ENCODE results near the gene FNDC3B.

DNA sequence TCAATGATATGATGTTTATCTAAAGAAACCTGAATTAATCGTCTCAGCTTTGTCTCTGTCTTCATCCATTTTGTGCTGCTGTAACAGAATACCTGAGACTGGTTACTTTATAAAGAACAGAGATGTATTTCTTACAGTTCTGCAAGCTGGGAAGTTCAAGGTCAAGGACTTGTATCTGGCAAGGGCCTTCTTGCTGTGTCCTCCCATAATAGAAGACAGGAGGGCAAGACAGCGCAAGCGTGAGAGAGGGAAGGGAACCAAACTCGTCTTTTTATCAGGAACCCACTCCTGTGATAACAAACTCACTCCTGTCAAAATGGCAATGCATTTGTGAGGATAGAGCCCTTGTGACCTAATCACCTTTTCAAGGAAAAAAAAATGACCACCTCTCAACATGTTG, 277.4 kb downstream of the FNDC3B start:
- TF ChIP-seq POLR2AphosphoS5 (IDR thresholded peaks at IDR 0.05; ENCODE audit: low read depth, low read length): no peak
- TF ChIP-seq, protein P1, sequence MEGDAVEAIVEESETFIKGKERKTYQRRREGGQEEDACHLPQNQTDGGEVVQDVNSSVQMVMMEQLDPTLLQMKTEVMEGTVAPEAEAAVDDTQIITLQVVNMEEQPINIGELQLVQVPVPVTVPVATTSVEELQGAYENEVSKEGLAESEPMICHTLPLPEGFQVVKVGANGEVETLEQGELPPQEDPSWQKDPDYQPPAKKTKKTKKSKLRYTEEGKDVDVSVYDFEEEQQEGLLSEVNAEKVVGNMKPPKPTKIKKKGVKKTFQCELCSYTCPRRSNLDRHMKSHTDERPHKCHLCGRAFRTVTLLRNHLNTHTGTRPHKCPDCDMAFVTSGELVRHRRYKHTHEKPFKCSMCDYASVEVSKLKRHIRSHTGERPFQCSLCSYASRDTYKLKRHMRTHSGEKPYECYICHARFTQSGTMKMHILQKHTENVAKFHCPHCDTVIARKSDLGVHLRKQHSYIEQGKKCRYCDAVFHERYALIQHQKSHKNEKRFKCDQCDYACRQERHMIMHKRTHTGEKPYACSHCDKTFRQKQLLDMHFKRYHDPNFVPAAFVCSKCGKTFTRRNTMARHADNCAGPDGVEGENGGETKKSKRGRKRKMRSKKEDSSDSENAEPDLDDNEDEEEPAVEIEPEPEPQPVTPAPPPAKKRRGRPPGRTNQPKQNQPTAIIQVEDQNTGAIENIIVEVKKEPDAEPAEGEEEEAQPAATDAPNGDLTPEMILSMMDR (IDR thresholded peaks at IDR 0.05; ENCODE audit: control extremely low read depth in 1 of 3, insufficient read depth in 1 of 3, low read depth in 1 of 3, low read length in 3 of 3): no peak
- no peak for TF ChIP-seq RFX5 (IDR thresholded peaks at IDR 0.05; ENCODE audit: borderline replicate concordance, low read depth, low read length)
- no peak for TF ChIP-seq SUZ12 (IDR thresholded peaks at IDR 0.05; ENCODE audit: low read length)
